Loucy (cell line): Measurements from ENCODE around the gene ADAMTS6.

Source experiments
- H2AFZ ChIP-seq: fragments of 200-600 bp; sonication (generic); 2 replicates; pipeline ENCODE4 v1.6.0; 2016; ENCODE audit warnings: antibody characterized with exemption, mild to moderate bottlenecking, low read length, moderate library complexity
- H3F3A ChIP-seq: fragments of 200-600 bp; 2 replicates; pipeline ENCODE4 v1.6.0; 2016; ENCODE audit warnings: antibody characterized with exemption, low read depth, mild to moderate bottlenecking
- H3K27me3 ChIP-seq: fragments of 200-600 bp; sonication (generic); 2 replicates; pipeline ENCODE4 v1.6.1; 2014; ENCODE audit warnings: low read length, mild to moderate bottlenecking; ENCODE audit not compliant: insufficient read depth, poor library complexity, severe bottlenecking
- H3K36me3 ChIP-seq: fragments of 200-600 bp; sonication (generic); 2 replicates; pipeline ENCODE4 v1.6.1; 2016; ENCODE audit warnings: low read length; ENCODE audit not compliant: insufficient read depth
- H3K4me1 ChIP-seq: fragments of 200-600 bp; sonication (generic); 2 replicates; pipeline ENCODE4 v1.5.1; 2014; ENCODE audit warnings: low read length, mild to moderate bottlenecking; ENCODE audit not compliant: insufficient read depth, poor library complexity, severe bottlenecking
- H3K4me2 ChIP-seq: fragments of 200-600 bp; sonication (generic); 2 replicates; pipeline ENCODE4 v1.6.0; 2014; ENCODE audit warnings: antibody characterized with exemption, low read length, low read depth, mild to moderate bottlenecking; ENCODE audit not compliant: poor library complexity, severe bottlenecking
- H3K4me3 ChIP-seq: fragments of 200-600 bp; sonication (generic); 2 replicates; pipeline ENCODE4 v1.5.1; 2014; ENCODE audit warnings: low read length, mild to moderate bottlenecking, mixed read lengths; ENCODE audit not compliant: poor library complexity, severe bottlenecking
- H3K79me2 ChIP-seq: fragments of 200-600 bp; sonication (generic); 2 replicates; pipeline ENCODE4 v1.6.1; 2014; ENCODE audit warnings: low read length; ENCODE audit not compliant: insufficient read depth
- H3K9ac ChIP-seq: fragments of 200-600 bp; sonication (generic); 2 replicates; pipeline ENCODE4 v1.6.0; 2014; ENCODE audit warnings: mild to moderate bottlenecking, low read depth, low read length, moderate library complexity; ENCODE audit not compliant: poor library complexity, severe bottlenecking
- H3K9me2 ChIP-seq: fragments of 200-600 bp; sonication (generic); replicated peaks from 2 replicates; pipeline ENCODE4 v1.6.1; 2016; ENCODE audit warnings: low read depth, low read length, mixed read lengths
- H3K9me3 ChIP-seq: fragments of 200-600 bp; sonication (generic); 2 replicates; pipeline ENCODE4 v1.6.1; 2014; ENCODE audit warnings: mild to moderate bottlenecking, antibody characterized with exemption, low read length, low read depth; ENCODE audit not compliant: insufficient read depth
- H4K20me1 ChIP-seq: fragments of 200-600 bp; sonication (generic); 2 replicates; pipeline ENCODE4 v1.6.0; 2014; ENCODE audit warnings: antibody characterized with exemption, low read length, mild to moderate bottlenecking; ENCODE audit not compliant: insufficient read depth, poor library complexity, severe bottlenecking
- CTCF ChIP-seq: fragments of 200-600 bp; sonication (generic); conservative IDR thresholded peaks from 2 replicates; pipeline ENCODE4 v1.5.1; 2014; ENCODE audit warnings: mild to moderate bottlenecking, antibody characterized with exemption, low read length
- EZH2phosphoT487 ChIP-seq: fragments of 200-600 bp; IDR thresholded peaks from 2 replicates; pipeline ENCODE4 v1.6.1; 2018; ENCODE audit warnings: antibody characterized with exemption, mild to moderate bottlenecking, moderate library complexity, borderline replicate concordance

Gene ADAMTS6

GRCh38 chr5:65263321-65263720, 218.4 kb downstream of the ADAMTS6 start:
- no peaks in the 10 kb centered on the region for H3K4me1 ChIP-seq
- no peaks in the 10 kb centered on the region for H3K9me3 ChIP-seq
- TF ChIP-seq EZH2phosphoT487: no peak
- no peak for TF ChIP-seq CTCF
- H3K27me3 ChIP-seq: no peaks in the 10 kb centered on the region
- H3K4me2 ChIP-seq: no peak overlapping the region
- H3K9me2 ChIP-seq: no peaks in the 10 kb centered on the region
- no peak overlapping the region for H3K4me3 ChIP-seq
- no peak overlapping the region for H2AFZ ChIP-seq
- H3K79me2 ChIP-seq: no peaks in the 10 kb centered on the region
- no peaks in the 10 kb centered on the region for H3K36me3 ChIP-seq
- H3F3A ChIP-seq: no peaks in the 10 kb centered on the region
- no peaks in the 10 kb centered on the region for H4K20me1 ChIP-seq
- no peak overlapping the region for H3K9ac ChIP-seq

GRCh38 chr5:65262649-65263059, 219.1 kb downstream of the ADAMTS6 start:
- TF ChIP-seq CTCF (no peak), EZH2phosphoT487 (no peak)
- no peak overlapping the region for H3K9ac ChIP-seq
- H3K9me2 ChIP-seq: no peaks in the 10 kb centered on the region
- H3K36me3 ChIP-seq: no peaks in the 10 kb centered on the region
- H3F3A ChIP-seq: no peaks in the 10 kb centered on the region
- no peak overlapping the region for H3K4me2 ChIP-seq
- no peaks in the 10 kb centered on the region for H3K4me1 ChIP-seq
- H3K79me2 ChIP-seq: no peaks in the 10 kb centered on the region
- H4K20me1 ChIP-seq: no peaks in the 10 kb centered on the region
- no peak overlapping the region for H2AFZ ChIP-seq
- H3K27me3 ChIP-seq: no peaks in the 10 kb centered on the region
- H3K4me3 ChIP-seq: no peak overlapping the region
- H3K9me3 ChIP-seq: no peaks in the 10 kb centered on the region

- Histone ChIP-seq H3K9ac (no peak overlapping the region), H3K9me3 (no peaks in the 10 kb centered on the region), H3F3A (no peaks in the 10 kb centered on the region), H4K20me1 (no peaks in the 10 kb centered on the region), H3K4me1 (no peaks in the 10 kb centered on the region), H3K4me2 (no peak overlapping the region), H3K4me3 (no peak overlapping the region), H3K36me3 (no peaks in the 10 kb centered on the region), H3K27me3 (no peaks in the 10 kb centered on the region), H3K9me2 (no peaks in the 10 kb centered on the region), H2AFZ (no peak overlapping the region), H3K79me2 (no peaks in the 10 kb centered on the region)
- no peak for TF ChIP-seq EZH2phosphoT487
- TF ChIP-seq CTCF: no peak
Measured at GRCh38 chr5:65262096-65262495, 219.6 kb downstream of the ADAMTS6 start.
